Skeletal muscle cell (primary cell): ENCODE measurements around the gene NOL4L.
"Not testable (repeated sequence)": the region's sequence is repeated elsewhere in the genome, so short reads cannot be mapped to it uniquely, and the experiment has no call there.

Experiments
- DNase-seq: peaks from one replicate; pipeline ENCODE4 v3.0.0-alpha.2; 2010; ENCODE audit warnings: low read depth
- H3K4me3 ChIP-seq: 2 replicates; pipeline ENCODE4 v1.5.1; 2011; ENCODE audit warnings: low read depth, mild to moderate bottlenecking, control low read depth, low read length, moderate library complexity

The NOL4L gene

GRCh38 chr20:32429343-32429742 lies 155.8 kb downstream of the NOL4L start:
- no peak overlapping the region for H3K4me3 ChIP-seq
- DNase-seq = no peak

- DNase-seq = no peak
- no peak overlapping the region for H3K4me3 ChIP-seq
Measured at GRCh38 chr20:32427996-32428395, 157.1 kb downstream of the NOL4L start.

GRCh38 chr20:32421290-32421689 lies 163.8 kb downstream of the NOL4L start:
- no peak for DNase-seq
- no peak overlapping the region for H3K4me3 ChIP-seq

GRCh38 chr20:32418376-32418775 lies 166.8 kb downstream of the NOL4L start:
- no peak for DNase-seq
- no peak overlapping the region for H3K4me3 ChIP-seq

GRCh38 chr20:32416206-32416605 lies 168.9 kb downstream of the NOL4L start:
- H3K4me3 ChIP-seq = no peak overlapping the region
- no peak for DNase-seq

- H3K4me3 ChIP-seq = no peak overlapping the region
- no peak for DNase-seq
Measured at GRCh38 chr20:32415494-32415893, 169.6 kb downstream of the NOL4L start.

GRCh38 chr20:32411955-32412706 lies 173.0 kb downstream of the NOL4L start:
- no peak for DNase-seq
- H3K4me3 ChIP-seq = no peak overlapping the region

GRCh38 chr20:32407131-32407750 lies 177.9 kb downstream of the NOL4L start:
- H3K4me3 ChIP-seq, DNase-seq: not testable (repeated sequence)

GRCh38 chr20:32406701-32407100 lies 178.4 kb downstream of the NOL4L start:
- H3K4me3 ChIP-seq = no peak overlapping the region

GRCh38 chr20:32404017-32404416 lies 181.1 kb downstream of the NOL4L start:
- H3K4me3 ChIP-seq = no peak overlapping the region
- DNase-seq = no peak

More at GRCh38 chr20:32406701-32407100, 178.4 kb downstream of the NOL4L start:
- no peak for DNase-seq

- no peak overlapping the region for H3K4me3 ChIP-seq
- DNase-seq = no peak
Measured at GRCh38 chr20:32400476-32400875, 184.7 kb downstream of the NOL4L start.

- DNase-seq = no peak
- no peak overlapping the region for H3K4me3 ChIP-seq
Measured at GRCh38 chr20:32397567-32398084, 187.5 kb downstream of the NOL4L start.

GRCh38 chr20:32396646-32397160 lies 188.4 kb downstream of the NOL4L start:
- no peak overlapping the region for H3K4me3 ChIP-seq
- DNase-seq = no peak

GRCh38 chr20:32395066-32395465 lies 190.1 kb downstream of the NOL4L start:
- H3K4me3 ChIP-seq = no peak overlapping the region
- no peak for DNase-seq
